ENCODE results near the gene FUT6. TPM values are rescaled to one million over a fixed set of nuclear protein-coding genes. Genes with fewer than 3 reads are reported as not detected.
"Not testable (repeated sequence)": the region's sequence is repeated elsewhere in the genome, so short reads cannot be mapped to it uniquely, and the experiment has no call there.

Gene FUT6
- total RNA-seq, 1 donor from 2014 or later: not detected

DNA sequence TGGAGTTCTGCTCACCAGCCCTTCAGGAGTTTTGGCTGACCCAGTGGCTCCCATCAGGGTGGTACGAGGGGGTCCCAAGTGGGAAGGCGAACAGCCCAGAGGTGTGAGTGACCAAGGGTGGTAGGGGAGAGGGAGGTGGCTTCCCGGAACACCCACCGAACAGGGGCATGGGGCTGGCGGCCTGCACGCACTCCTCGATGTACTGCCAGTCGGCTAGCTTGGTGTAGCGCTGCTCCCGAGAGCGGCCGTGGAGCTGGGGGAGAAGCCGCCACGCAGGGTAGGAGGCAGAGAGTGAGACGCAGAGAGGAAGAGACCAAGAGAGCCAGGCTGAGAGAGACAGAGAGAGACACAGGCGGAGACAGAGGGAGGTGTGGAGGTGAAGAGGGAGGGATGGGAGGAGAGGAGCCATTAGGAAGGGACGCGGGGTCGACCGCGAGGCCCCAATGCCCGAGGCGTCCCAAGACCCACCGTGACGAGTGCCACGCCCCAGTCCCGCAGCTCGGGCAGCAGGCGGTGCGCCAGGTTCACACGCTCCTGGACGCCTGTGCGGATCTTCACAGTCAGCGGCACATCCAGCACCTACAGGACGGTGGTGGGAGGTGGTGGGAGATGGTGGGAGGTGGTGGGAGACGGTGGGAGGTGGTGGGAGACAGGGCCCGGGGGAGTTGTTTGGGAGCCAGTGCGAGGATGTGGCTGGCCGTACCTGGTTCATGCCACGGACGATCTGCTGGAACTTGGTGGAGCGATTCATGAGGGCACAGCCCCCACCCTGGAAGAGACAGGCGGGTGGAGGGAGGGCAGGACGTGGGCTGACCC is 52.7 kb downstream of the FUT6 start:
- H3K36me3 ChIP-seq (ENCODE audit: control insufficient read depth in 3 of 3, insufficient read depth in 3 of 3, low read length in 3 of 3): peaks cover 49 to 55% (median 51%) of the 10 kb centered on the region in 3 donors
- H3K27me3 ChIP-seq (ENCODE audit: control insufficient read depth in 3 of 3, insufficient read depth in 3 of 3, low read length in 3 of 3): no peaks in the 10 kb centered on the region
- H3K4me3 ChIP-seq (ENCODE audit: low read length in 3 of 3): no peak overlapping the region
- peaks cover 0 to 3% (median 0%) of the 10 kb centered on the region in 3 donors for H3K9me3 ChIP-seq (ENCODE audit: control insufficient read depth in 3 of 3, low read length in 3 of 3)
- no peak overlapping the region for H3K27ac ChIP-seq (ENCODE audit: low read depth, low read length)
- no peak overlapping the region for H3K9ac ChIP-seq (ENCODE audit: low read depth in 1 of 3, low read length in 3 of 3)
- H3K4me1 ChIP-seq (ENCODE audit: control insufficient read depth in 3 of 3, insufficient read depth in 3 of 3, low read length in 3 of 3): peaks cover 7 to 12% (median 7%) of the 10 kb centered on the region in 3 donors

DNA sequence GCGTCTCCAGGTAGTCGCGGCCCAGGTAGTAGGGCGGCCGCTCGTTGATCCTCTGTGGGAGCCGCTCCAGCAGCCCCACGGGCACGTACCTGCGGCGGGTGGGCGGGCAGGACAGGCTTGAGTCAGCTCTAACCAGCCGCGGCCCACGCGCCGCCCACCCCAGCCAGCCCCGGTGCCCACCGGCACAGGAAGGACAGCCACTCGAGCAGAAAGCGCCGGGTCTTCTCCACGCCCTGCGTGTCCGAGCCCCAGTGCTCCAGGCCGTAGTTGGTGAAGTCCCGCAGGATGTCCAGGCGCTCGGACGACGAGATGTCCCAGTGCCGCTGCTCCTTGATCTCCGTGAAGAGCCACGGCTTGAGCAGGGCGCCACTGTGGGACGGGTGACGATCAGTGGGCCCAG is 54.1 kb downstream of the FUT6 start:
- no peaks in the 10 kb centered on the region for H3K9me3 ChIP-seq (ENCODE audit: control insufficient read depth in 3 of 3, low read length in 3 of 3)
- H3K27ac ChIP-seq (ENCODE audit: low read depth, low read length): no peak overlapping the region
- H3K36me3 ChIP-seq (ENCODE audit: control insufficient read depth in 3 of 3, insufficient read depth in 3 of 3, low read length in 3 of 3): peaks cover 49 to 55% (median 50%) of the 10 kb centered on the region in 3 donors
- H3K27me3 ChIP-seq (ENCODE audit: control insufficient read depth in 3 of 3, insufficient read depth in 3 of 3, low read length in 3 of 3): no peaks in the 10 kb centered on the region
- no peak overlapping the region for H3K9ac ChIP-seq (ENCODE audit: low read depth in 1 of 3, low read length in 3 of 3)
- H3K4me3 ChIP-seq (ENCODE audit: low read length in 3 of 3): no peak overlapping the region
- peaks cover 6 to 8% (median 7%) of the 10 kb centered on the region in 3 donors for H3K4me1 ChIP-seq (ENCODE audit: control insufficient read depth in 3 of 3, insufficient read depth in 3 of 3, low read length in 3 of 3)

DNA sequence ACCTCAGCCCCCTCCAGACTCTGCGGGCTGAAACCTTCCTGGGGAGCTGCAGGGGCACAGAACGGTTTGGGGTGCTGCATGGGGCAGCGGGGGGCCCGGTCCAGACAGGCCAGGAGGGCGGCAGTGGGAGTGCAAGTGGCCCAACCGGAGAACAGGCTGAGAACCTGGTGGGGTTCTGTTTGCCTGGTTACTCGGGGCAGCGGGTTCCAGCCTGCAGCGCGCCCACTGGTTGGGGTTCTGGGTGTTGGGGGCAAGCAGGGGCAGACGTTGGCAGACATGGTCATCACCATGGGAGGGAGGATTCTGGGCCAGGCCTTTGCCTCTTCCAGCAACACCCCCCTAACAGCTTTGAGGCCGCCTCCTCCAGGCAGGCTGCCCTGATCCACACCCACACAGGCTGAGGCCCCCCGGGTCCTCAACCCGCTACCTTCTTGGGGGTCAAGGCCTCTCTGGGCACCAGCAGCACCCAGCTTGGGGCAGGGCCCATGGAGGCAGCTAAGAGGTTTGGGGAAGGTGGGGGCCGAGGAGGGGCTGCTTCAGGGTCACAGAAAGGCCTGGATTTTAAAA is 54.8 kb downstream of the FUT6 start, which contains the start of gene PRR22:
Gene PRR22 (minus strand): TSS at position 166 of the 567 bp plus-strand sequence. CDS start 86 bp downstream, at position 80.
- H3K9ac ChIP-seq (ENCODE audit: low read depth in 1 of 3, low read length in 3 of 3): no peak within 1 kb of the TSS
- peaks cover 0 to under 1% (median 0%) of the 10 kb centered on the region in 3 donors for H3K4me1 ChIP-seq (ENCODE audit: control insufficient read depth in 3 of 3, insufficient read depth in 3 of 3, low read length in 3 of 3)
- H3K36me3 ChIP-seq (ENCODE audit: control insufficient read depth in 3 of 3, insufficient read depth in 3 of 3, low read length in 3 of 3): peaks cover 44 to 51% (median 45%) of the 10 kb centered on the region in 3 donors
- H3K27ac ChIP-seq (ENCODE audit: low read depth, low read length): no peak within 1 kb of the TSS
- no peak within 1 kb of the TSS for H3K4me3 ChIP-seq (ENCODE audit: low read length in 3 of 3)
- no peaks in the 10 kb centered on the region for H3K27me3 ChIP-seq (ENCODE audit: control insufficient read depth in 3 of 3, insufficient read depth in 3 of 3, low read length in 3 of 3)
- no peaks in the 10 kb centered on the region for H3K9me3 ChIP-seq (ENCODE audit: control insufficient read depth in 3 of 3, low read length in 3 of 3)

DNA sequence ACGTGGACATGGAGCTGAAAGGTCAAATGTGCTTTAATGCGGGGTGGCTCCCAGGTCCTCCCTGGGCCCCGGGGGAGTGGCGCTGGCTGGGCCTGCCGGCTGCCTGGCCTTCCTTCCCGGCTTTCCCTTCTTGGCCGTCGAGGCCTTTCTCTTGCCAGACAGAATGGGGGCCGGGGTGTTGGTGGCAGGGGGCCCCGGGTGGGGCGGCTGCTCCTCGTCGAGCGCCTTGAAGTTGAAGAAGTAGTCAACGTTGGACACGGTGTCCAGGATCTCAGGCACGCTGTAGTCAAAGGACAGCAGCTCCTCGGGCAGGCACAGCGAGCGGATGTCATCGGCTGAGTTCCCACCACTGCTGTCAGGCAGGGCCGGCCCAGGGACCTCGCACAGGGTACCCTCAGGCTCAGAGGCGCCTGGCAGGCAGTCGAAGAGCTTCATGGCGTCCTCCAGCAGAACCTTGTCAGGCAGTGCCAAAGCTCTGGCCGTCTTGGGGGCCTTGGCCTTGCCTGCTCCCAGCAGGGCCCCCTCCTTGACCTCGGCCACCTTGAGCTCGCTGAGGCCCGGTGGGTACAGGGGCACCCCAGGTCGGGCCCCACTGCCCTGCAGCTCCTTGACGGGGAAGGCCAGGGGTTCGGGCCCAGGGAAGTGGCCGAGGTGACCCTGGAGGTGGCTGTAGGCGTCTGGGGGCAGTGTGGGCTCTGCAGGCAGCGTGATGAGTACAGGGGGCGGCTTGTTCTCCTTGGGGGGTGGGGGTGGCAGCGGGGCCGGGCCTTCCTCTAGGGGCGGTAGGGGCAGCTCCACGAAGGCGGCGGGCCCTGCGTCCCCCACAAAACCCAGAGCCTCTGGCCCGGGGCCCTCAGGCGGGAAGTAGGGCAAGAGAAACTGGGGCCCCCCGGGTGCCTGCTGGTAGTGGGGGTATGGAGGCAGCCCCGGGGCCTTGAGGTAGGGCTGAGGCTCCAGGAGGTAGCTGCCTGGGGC is 56.3 kb downstream of the FUT6 start:
- Histone ChIP-seq H3K4me1 (ENCODE audit: control insufficient read depth in 3 of 3, insufficient read depth in 3 of 3, low read length in 3 of 3) (no peaks in the 10 kb centered on the region), H3K36me3 (ENCODE audit: control insufficient read depth in 3 of 3, insufficient read depth in 3 of 3, low read length in 3 of 3) (peaks cover 33 to 41% (median 34%) of the 10 kb centered on the region in 3 donors), H3K27ac (ENCODE audit: low read depth, low read length) (no peak overlapping the region), H3K9me3 (ENCODE audit: control insufficient read depth in 3 of 3, low read length in 3 of 3) (no peaks in the 10 kb centered on the region), H3K27me3 (ENCODE audit: control insufficient read depth in 3 of 3, insufficient read depth in 3 of 3, low read length in 3 of 3) (no peaks in the 10 kb centered on the region), H3K4me3 (ENCODE audit: low read length in 3 of 3) (no peak overlapping the region), H3K9ac (ENCODE audit: low read depth in 1 of 3, low read length in 3 of 3) (no peak overlapping the region)

DNA sequence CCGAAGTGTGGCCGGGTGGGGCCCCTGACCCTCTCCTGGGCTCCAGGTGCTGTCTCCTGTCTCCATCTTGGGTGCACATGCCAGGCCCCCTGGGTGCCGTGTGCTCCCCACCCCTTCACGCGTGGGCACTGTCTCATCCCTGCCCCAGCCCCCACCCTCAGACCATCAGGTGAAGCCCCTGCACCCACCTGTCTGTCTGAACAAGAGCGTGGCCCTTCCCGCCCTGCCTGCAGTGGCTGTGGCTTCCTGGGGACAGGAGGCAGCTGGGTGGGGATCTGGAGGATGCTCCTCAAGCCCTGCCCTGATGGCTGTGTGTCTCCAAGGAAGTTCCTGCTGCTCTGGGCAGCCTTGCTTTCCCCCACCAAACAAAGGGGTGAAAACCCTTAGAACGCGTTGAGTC is 57.2 kb downstream of the FUT6 start:
- Histone ChIP-seq H3K27ac (ENCODE audit: low read depth, low read length) (no peak overlapping the region), H3K4me3 (ENCODE audit: low read length in 3 of 3) (no peak overlapping the region), H3K36me3 (ENCODE audit: control insufficient read depth in 3 of 3, insufficient read depth in 3 of 3, low read length in 3 of 3) (peaks cover 24 to 32% (median 25%) of the 10 kb centered on the region in 3 donors), H3K9me3 (ENCODE audit: control insufficient read depth in 3 of 3, low read length in 3 of 3) (no peaks in the 10 kb centered on the region), H3K4me1 (ENCODE audit: control insufficient read depth in 3 of 3, insufficient read depth in 3 of 3, low read length in 3 of 3) (no peaks in the 10 kb centered on the region), H3K27me3 (ENCODE audit: control insufficient read depth in 3 of 3, insufficient read depth in 3 of 3, low read length in 3 of 3) (no peaks in the 10 kb centered on the region), H3K9ac (ENCODE audit: low read depth in 1 of 3, low read length in 3 of 3) (no peak overlapping the region)

DNA sequence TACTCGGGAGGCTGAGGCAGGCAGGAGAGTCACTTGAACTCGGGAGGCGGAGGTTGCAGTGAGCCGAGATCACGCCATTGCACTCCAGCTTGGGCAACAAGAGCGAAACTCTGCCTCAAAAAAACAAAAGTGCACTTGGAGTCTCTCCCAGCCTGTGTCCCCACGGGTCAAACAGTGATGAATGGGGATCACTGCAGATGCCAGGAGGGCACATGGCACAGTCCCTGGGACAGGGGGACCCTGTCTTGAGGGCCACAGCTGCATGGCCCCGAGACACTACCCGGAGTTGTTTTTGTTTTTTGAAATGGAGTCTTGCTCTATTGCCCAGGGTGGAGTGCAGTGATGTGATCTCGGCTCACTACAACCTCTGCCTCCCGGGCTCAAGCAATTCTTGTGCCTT is 58.6 kb downstream of the FUT6 start:
- H3K27ac ChIP-seq (ENCODE audit: low read depth, low read length); H3K27me3 ChIP-seq (ENCODE audit: control insufficient read depth in 3 of 3, insufficient read depth in 3 of 3, low read length in 3 of 3); H3K4me1 ChIP-seq (ENCODE audit: control insufficient read depth in 3 of 3, insufficient read depth in 3 of 3, low read length in 3 of 3); H3K9ac ChIP-seq (ENCODE audit: low read depth in 1 of 3, low read length in 3 of 3); H3K4me3 ChIP-seq (ENCODE audit: low read length in 3 of 3); H3K9me3 ChIP-seq (ENCODE audit: control insufficient read depth in 3 of 3, low read length in 3 of 3): not testable (repeated sequence)
- H3K36me3 ChIP-seq (ENCODE audit: control insufficient read depth in 3 of 3, insufficient read depth in 3 of 3, low read length in 3 of 3): peaks cover 10 to 18% (median 11%) of the 10 kb centered on the region in 3 donors

Other genes with a start within 250 kb of the FUT6 start
- 23.5 TPM for gene SAFB2, start 216.9 kb downstream of the FUT6 start, total RNA-seq
- 61.1 TPM for gene SAFB, start 216.6 kb downstream of the FUT6 start, total RNA-seq
- gene MICOS13, start 159.2 kb downstream of the FUT6 start, total RNA-seq: 43.3 TPM
- gene HSD11B1L, start 158.7 kb downstream of the FUT6 start, total RNA-seq: 4.7 TPM
- 634 TPM for gene RPL36, start 149.4 kb downstream of the FUT6 start, total RNA-seq
- 37.1 TPM for gene LONP1, start 119.6 kb downstream of the FUT6 start, total RNA-seq
- gene CATSPERD, start 119.1 kb downstream of the FUT6 start, total RNA-seq: not detected
- gene PRR22, start 55.0 kb downstream of the FUT6 start, total RNA-seq: not detected
- 15.7 TPM for gene DUS3L, start 48.5 kb downstream of the FUT6 start, total RNA-seq
- not detected for gene NRTN, start 34.6 kb downstream of the FUT6 start, total RNA-seq
- not detected for gene FUT3, start 11.7 kb upstream of the FUT6 start, total RNA-seq
- gene FUT5, start 30.8 kb upstream of the FUT6 start, total RNA-seq: not detected
- gene NDUFA11, start 64.1 kb upstream of the FUT6 start, total RNA-seq: 202 TPM
- 3.7 TPM for gene VMAC, start 65.2 kb upstream of the FUT6 start, total RNA-seq
- gene CAPS, start 74.6 kb upstream of the FUT6 start, total RNA-seq: 1.6 TPM
- gene RANBP3, start 138.4 kb upstream of the FUT6 start, total RNA-seq: 26.6 TPM

All from skeletal muscle tissue (tissue), 4 donors.